Measurements from ENCODE around the gene KDSR. TPM values are rescaled to one million over a fixed set of nuclear protein-coding genes. Genes with fewer than 3 reads are reported as not detected.

Gene KDSR
- total RNA-seq, 1 donor from 2014 or later: 35.7 TPM

GRCh38 chr18:63314062-63314790 lies 52.8 kb downstream of the KDSR start:
- TF ChIP-seq CTCF (conservative IDR thresholded peaks at IDR 0.05): no peak
- no peak for DNase-seq (ENCODE audit: low read depth, low spot score)
- Mint-ChIP-seq H3K4me3 (no peak overlapping the region), H3K9me3 (no peaks in the 10 kb centered on the region), H3K27me3 (ENCODE audit: low read depth) (peaks cover 17% of the 10 kb centered on the region), H3K27ac (ENCODE audit: unreplicated experiment) (no peak overlapping the region), H3K36me3 (ENCODE audit: low read depth) (peaks cover 6% of the 10 kb centered on the region), H3K4me1 (peaks cover 41% of the 10 kb centered on the region)

GRCh38 chr18:63313396-63313917 lies 53.5 kb downstream of the KDSR start:
- H3K36me3 Mint-ChIP-seq (ENCODE audit: low read depth): peaks cover 6% of the 10 kb centered on the region
- H3K4me1 Mint-ChIP-seq: peaks cover 33% of the 10 kb centered on the region
- H3K4me3 Mint-ChIP-seq: no peak overlapping the region
- H3K27ac Mint-ChIP-seq (ENCODE audit: unreplicated experiment): no peak overlapping the region
- no peak for DNase-seq (ENCODE audit: low read depth, low spot score)
- H3K9me3 Mint-ChIP-seq: no peaks in the 10 kb centered on the region
- TF ChIP-seq CTCF (conservative IDR thresholded peaks at IDR 0.05): no peak
- peaks cover 12% of the 10 kb centered on the region for H3K27me3 Mint-ChIP-seq (ENCODE audit: low read depth)

GRCh38 chr18:63312737-63313395 lies 54.1 kb downstream of the KDSR start:
- peaks cover 6% of the 10 kb centered on the region for H3K36me3 Mint-ChIP-seq (ENCODE audit: low read depth)
- H3K4me1 Mint-ChIP-seq: peaks cover 33% of the 10 kb centered on the region
- H3K27ac Mint-ChIP-seq (ENCODE audit: unreplicated experiment): no peak overlapping the region
- no peak for DNase-seq (ENCODE audit: low read depth, low spot score)
- peaks cover 9% of the 10 kb centered on the region for H3K27me3 Mint-ChIP-seq (ENCODE audit: low read depth)
- no peak overlapping the region for H3K4me3 Mint-ChIP-seq
- no peak for TF ChIP-seq CTCF (conservative IDR thresholded peaks at IDR 0.05)
- no peaks in the 10 kb centered on the region for H3K9me3 Mint-ChIP-seq

- Mint-ChIP-seq H3K27me3 (ENCODE audit: low read depth) (peaks cover 2% of the 10 kb centered on the region), H3K4me1 (peaks cover 33% of the 10 kb centered on the region), H3K9me3 (no peaks in the 10 kb centered on the region), H3K36me3 (ENCODE audit: low read depth) (peaks cover 5% of the 10 kb centered on the region), H3K4me3 (no peak overlapping the region), H3K27ac (ENCODE audit: unreplicated experiment) (no peak overlapping the region)
- no peak for DNase-seq (ENCODE audit: low read depth, low spot score)
- no peak for TF ChIP-seq CTCF (conservative IDR thresholded peaks at IDR 0.05)
Observed at GRCh38 chr18:63312019-63312409, 55.0 kb downstream of the KDSR start.

GRCh38 chr18:63311118-63312018 lies 55.6 kb downstream of the KDSR start:
- H3K27ac Mint-ChIP-seq (ENCODE audit: unreplicated experiment): no peak overlapping the region
- TF ChIP-seq CTCF (conservative IDR thresholded peaks at IDR 0.05): no peak
- H3K27me3 Mint-ChIP-seq (ENCODE audit: low read depth): no peaks in the 10 kb centered on the region

More at GRCh38 chr18:63311118-63312018, 55.6 kb downstream of the KDSR start:
- peaks cover 3% of the 10 kb centered on the region for H3K36me3 Mint-ChIP-seq (ENCODE audit: low read depth)
- no peak overlapping the region for H3K4me3 Mint-ChIP-seq
- no peaks in the 10 kb centered on the region for H3K9me3 Mint-ChIP-seq
- peaks cover 36% of the 10 kb centered on the region for H3K4me1 Mint-ChIP-seq
- DNase-seq (ENCODE audit: low read depth, low spot score): no peak
